ENCODE results near the gene MAT2A. TPM values are rescaled to one million over a fixed set of nuclear protein-coding genes. Genes with fewer than 3 reads are reported as not detected.

The MAT2A gene
- total RNA-seq, 4 donors from 2014 or later: 33.2 to 131 (median 56.0) TPM

DNA sequence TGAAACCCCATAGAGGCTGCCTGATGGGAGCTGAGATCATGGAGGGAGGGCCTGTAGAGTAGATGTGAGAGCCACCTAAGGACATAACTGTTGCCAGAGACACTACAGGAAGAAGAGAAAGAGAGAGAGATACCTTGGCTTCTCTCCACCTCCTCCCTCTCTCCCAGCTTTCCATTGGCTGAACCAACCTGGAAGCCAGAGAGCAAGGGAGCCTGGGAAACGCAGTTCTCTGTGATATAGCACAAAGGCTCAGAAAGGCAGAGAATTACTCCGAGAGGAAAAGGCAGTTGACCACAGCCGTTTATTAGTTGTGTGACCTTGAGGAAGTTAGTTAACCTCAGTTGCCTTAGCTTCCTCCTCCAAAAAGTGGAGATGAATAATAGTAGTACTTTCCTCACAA, 37.7 kb upstream of the MAT2A start:
- TF ChIP-seq, protein P1, sequence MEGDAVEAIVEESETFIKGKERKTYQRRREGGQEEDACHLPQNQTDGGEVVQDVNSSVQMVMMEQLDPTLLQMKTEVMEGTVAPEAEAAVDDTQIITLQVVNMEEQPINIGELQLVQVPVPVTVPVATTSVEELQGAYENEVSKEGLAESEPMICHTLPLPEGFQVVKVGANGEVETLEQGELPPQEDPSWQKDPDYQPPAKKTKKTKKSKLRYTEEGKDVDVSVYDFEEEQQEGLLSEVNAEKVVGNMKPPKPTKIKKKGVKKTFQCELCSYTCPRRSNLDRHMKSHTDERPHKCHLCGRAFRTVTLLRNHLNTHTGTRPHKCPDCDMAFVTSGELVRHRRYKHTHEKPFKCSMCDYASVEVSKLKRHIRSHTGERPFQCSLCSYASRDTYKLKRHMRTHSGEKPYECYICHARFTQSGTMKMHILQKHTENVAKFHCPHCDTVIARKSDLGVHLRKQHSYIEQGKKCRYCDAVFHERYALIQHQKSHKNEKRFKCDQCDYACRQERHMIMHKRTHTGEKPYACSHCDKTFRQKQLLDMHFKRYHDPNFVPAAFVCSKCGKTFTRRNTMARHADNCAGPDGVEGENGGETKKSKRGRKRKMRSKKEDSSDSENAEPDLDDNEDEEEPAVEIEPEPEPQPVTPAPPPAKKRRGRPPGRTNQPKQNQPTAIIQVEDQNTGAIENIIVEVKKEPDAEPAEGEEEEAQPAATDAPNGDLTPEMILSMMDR (IDR thresholded peaks at IDR 0.05 in 4 of 5, conservative IDR thresholded peaks at IDR 0.05 in 1 of 5): no peak
- no peak for TF ChIP-seq POLR2A (IDR thresholded peaks at IDR 0.05)
- intact Hi-C loops (cut with DNase I; ENCODE audit: low total_unique reads) (no loop called here), in situ Hi-C loops (cut with MboI; ENCODE audit: low sequenced_read_pairs in 4 of 4) (no loop called here)
- DNase-seq: no peak
- Histone ChIP-seq H3K27me3 (no peaks in the 10 kb centered on the region), H3K4me1 (peaks cover 19 to 36% of the 10 kb centered on the region in 2 donors), H3K36me3 (no peaks in the 10 kb centered on the region), H3K9me3 (no peaks in the 10 kb centered on the region), H3K4me3 (no peak overlapping the region), H3K27ac (no peak overlapping the region)
- ATAC-seq: no peak

GRCh38 chr2:85502720-85503119, 36.2 kb upstream of the MAT2A start:
- H3K27me3 ChIP-seq: no peaks in the 10 kb centered on the region
- no peaks in the 10 kb centered on the region for H3K9me3 ChIP-seq
- in situ Hi-C loops (cut with MboI; ENCODE audit: low sequenced_read_pairs in 4 of 4) (no loop called here), intact Hi-C loops (cut with DNase I; ENCODE audit: low total_unique reads) (no loop called here)
- DNase-seq (no peak), ATAC-seq (no peak)
- no peak for TF ChIP-seq POLR2A (IDR thresholded peaks at IDR 0.05)
- TF ChIP-seq, protein P1 (IDR thresholded peaks at IDR 0.05 in 4 of 5, conservative IDR thresholded peaks at IDR 0.05 in 1 of 5): no peak
- H3K4me1 ChIP-seq: peaks cover 19 to 39% of the 10 kb centered on the region in 2 donors
- no peak overlapping the region for H3K4me3 ChIP-seq
- H3K36me3 ChIP-seq: no peaks in the 10 kb centered on the region
- peak overlapping the region in 2 of 4 donors; percentile 84 to 90 for H3K27ac ChIP-seq

- no peaks in the 10 kb centered on the region for H3K27me3 ChIP-seq
- peak overlapping the region; percentile 74 to 90 (median 81) for H3K27ac ChIP-seq
- ATAC-seq (peak in 1 of 2 donors; percentile 7), DNase-seq (peak in 1 of 2 donors; percentile 52)
- H3K4me3 ChIP-seq: no peak overlapping the region
- intact Hi-C loops (cut with DNase I; ENCODE audit: low total_unique reads): no loop called here
- H3K36me3 ChIP-seq: no peaks in the 10 kb centered on the region
- no peak for TF ChIP-seq POLR2A (IDR thresholded peaks at IDR 0.05)
- TF ChIP-seq, protein P1 (IDR thresholded peaks at IDR 0.05 in 4 of 5, conservative IDR thresholded peaks at IDR 0.05 in 1 of 5): no peak
- no peaks in the 10 kb centered on the region for H3K9me3 ChIP-seq
- in situ Hi-C loops (cut with MboI; ENCODE audit: low sequenced_read_pairs in 4 of 4): no loop called here
- H3K4me1 ChIP-seq: peaks cover 19 to 39% of the 10 kb centered on the region in 2 donors
Measured at GRCh38 chr2:85503168-85503850, 35.7 kb upstream of the MAT2A start.

DNA sequence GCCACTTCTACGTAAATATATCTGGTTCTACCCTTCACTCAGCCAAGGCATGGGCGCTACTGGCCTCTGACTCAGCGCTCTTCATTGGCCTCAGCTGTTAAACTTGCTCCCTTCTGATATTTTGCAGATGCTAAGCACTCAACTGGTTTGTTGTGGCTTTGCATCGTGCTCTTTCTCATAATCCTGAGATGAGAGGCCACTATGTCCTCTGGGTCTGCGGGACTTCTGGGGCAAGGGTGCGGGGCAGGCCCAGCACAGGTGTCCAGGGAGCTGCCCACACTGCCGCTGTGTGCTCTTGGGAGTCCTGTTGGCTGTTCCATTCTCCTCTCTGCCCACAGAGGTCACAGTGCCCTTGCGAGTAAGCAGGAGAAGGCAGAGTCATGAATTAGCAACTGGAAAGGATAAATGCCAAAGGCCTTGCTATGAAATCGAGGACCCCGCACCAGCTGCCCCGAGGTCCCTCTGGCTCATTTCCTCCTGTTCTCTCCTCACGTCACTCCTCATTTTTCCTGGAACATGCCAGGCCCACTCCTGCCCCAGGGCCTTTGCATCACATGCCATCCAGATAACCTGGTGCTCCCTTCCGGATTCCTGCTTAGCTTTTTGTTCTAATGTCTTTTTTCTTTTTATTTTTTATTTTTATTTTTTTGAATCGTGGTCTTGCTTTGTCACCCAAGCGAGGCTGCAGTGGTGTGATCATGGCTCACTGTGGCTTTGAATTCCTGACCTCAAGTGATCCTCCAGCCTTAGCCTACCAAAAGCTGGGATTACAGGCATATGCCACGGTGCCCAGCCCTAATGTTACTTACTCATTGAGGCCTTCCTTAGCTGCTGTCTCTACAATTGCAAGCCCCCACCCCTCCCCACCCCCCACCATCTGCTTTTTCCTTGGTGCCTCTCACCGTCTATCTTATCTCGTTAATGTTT, 34.9 kb upstream of the MAT2A start:
- intact Hi-C loops (cut with DNase I; ENCODE audit: low total_unique reads) (no loop called here), in situ Hi-C loops (cut with MboI; ENCODE audit: low sequenced_read_pairs in 4 of 4) (no loop called here)
- Histone ChIP-seq H3K36me3 (no peaks in the 10 kb centered on the region), H3K9me3 (no peaks in the 10 kb centered on the region), H3K27me3 (no peaks in the 10 kb centered on the region), H3K4me3 (no peak overlapping the region), H3K27ac (peak overlapping the region; percentile 74 to 90 (median 81)), H3K4me1 (peaks cover 19 to 36% of the 10 kb centered on the region in 2 donors)
- no peak for TF ChIP-seq POLR2A (IDR thresholded peaks at IDR 0.05)
- TF ChIP-seq, protein P1 (IDR thresholded peaks at IDR 0.05 in 4 of 5, conservative IDR thresholded peaks at IDR 0.05 in 1 of 5): no peak
- ATAC-seq: peak; percentile 22 to 31
- DNase-seq: peak in 1 of 2 donors; percentile 27
